WTC11 (cell line): ENCODE measurements around the gene NSD1.

ENCODE experiments used
- CBFB ChIP-seq: sonication (generic); formaldehyde crosslinking; IDR thresholded peaks from 2 replicates; pipeline ENCODE4 v1.8.1; 2022; ENCODE audit warnings: mild to moderate bottlenecking, low read depth, missing genetic modification reagents
- CREB1 ChIP-seq: sonication (generic); formaldehyde crosslinking; IDR thresholded peaks from 2 replicates; pipeline ENCODE4 v1.8.0; 2023; ENCODE audit warnings: mild to moderate bottlenecking, missing genetic modification reagents
- CTCF ChIP-seq: fragments of 200-600 bp; IDR thresholded peaks from 2 replicates; pipeline ENCODE4 v1.8.0; 2022; ENCODE audit warnings: antibody characterized with exemption
- ESRRA ChIP-seq: sonication (generic); formaldehyde crosslinking; IDR thresholded peaks from 2 replicates; pipeline ENCODE4 v1.8.1; 2022; ENCODE audit warnings: mild to moderate bottlenecking, missing genetic modification reagents, borderline replicate concordance
- HMGXB4 ChIP-seq: sonication (generic); formaldehyde crosslinking; IDR thresholded peaks from 2 replicates; pipeline ENCODE4 v1.8.1; 2023; ENCODE audit warnings: mild to moderate bottlenecking, moderate library complexity, missing genetic modification reagents
- IRF2 ChIP-seq: sonication (generic); formaldehyde crosslinking; IDR thresholded peaks from 2 replicates; pipeline ENCODE4 v1.8.0; 2022; ENCODE audit warnings: low read depth, missing genetic modification reagents, borderline replicate concordance
- NFE2L1 ChIP-seq: sonication (generic); formaldehyde crosslinking; IDR thresholded peaks from 2 replicates; pipeline ENCODE4 v1.8.1; 2023; ENCODE audit warnings: missing genetic modification reagents
- SMAD4 ChIP-seq: sonication (generic); formaldehyde crosslinking; IDR thresholded peaks from 2 replicates; pipeline ENCODE4 v1.8.0; 2022; ENCODE audit warnings: mild to moderate bottlenecking, missing genetic modification reagents
- ZNF121 ChIP-seq: sonication (generic); formaldehyde crosslinking; IDR thresholded peaks from 2 replicates; pipeline ENCODE4 v1.8.0; 2023; ENCODE audit warnings: missing genetic modification reagents
- TF ChIP-seq, protein P1 (sequence below): sonication (generic); formaldehyde crosslinking; IDR thresholded peaks from 2 replicates; pipeline ENCODE4 v1.8.1; 2023; ENCODE audit warnings: mild to moderate bottlenecking, missing genetic modification reagents
- TF ChIP-seq, protein P2 (sequence below): sonication (generic); formaldehyde crosslinking; IDR thresholded peaks from 2 replicates; pipeline ENCODE4 v1.8.1; 2023; ENCODE audit warnings: mild to moderate bottlenecking, missing genetic modification reagents, moderate library complexity

- no peak for TF ChIP-seq CTCF
- TF ChIP-seq CBFB (CRISPR knock-in tag): no peak
- TF ChIP-seq NFE2L1: no peak
- no peak for TF ChIP-seq SMAD4 (CRISPR knock-in tag)
- TF ChIP-seq IRF2: no peak
- TF ChIP-seq, protein P1, sequence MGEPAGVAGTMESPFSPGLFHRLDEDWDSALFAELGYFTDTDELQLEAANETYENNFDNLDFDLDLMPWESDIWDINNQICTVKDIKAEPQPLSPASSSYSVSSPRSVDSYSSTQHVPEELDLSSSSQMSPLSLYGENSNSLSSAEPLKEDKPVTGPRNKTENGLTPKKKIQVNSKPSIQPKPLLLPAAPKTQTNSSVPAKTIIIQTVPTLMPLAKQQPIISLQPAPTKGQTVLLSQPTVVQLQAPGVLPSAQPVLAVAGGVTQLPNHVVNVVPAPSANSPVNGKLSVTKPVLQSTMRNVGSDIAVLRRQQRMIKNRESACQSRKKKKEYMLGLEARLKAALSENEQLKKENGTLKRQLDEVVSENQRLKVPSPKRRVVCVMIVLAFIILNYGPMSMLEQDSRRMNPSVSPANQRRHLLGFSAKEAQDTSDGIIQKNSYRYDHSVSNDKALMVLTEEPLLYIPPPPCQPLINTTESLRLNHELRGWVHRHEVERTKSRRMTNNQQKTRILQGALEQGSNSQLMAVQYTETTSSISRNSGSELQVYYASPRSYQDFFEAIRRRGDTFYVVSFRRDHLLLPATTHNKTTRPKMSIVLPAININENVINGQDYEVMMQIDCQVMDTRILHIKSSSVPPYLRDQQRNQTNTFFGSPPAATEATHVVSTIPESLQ (CRISPR knock-in tag): no peak
- TF ChIP-seq HMGXB4 (CRISPR knock-in tag): no peak
- TF ChIP-seq ESRRA (CRISPR knock-in tag): no peak
- TF ChIP-seq CREB1 (CRISPR knock-in tag): no peak
- no peak for TF ChIP-seq ZNF121 (CRISPR knock-in tag)
- TF ChIP-seq, protein P2, sequence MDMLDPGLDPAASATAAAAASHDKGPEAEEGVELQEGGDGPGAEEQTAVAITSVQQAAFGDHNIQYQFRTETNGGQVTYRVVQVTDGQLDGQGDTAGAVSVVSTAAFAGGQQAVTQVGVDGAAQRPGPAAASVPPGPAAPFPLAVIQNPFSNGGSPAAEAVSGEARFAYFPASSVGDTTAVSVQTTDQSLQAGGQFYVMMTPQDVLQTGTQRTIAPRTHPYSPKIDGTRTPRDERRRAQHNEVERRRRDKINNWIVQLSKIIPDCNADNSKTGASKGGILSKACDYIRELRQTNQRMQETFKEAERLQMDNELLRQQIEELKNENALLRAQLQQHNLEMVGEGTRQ (CRISPR knock-in tag): no peak
Measured at GRCh38 chr5:177122566-177122965, 11.0 kb upstream of the NSD1 start.
